ENCODE data around the gene SINHCAF.
"Not testable (repeated sequence)": the region's sequence is repeated elsewhere in the genome, so short reads cannot be mapped to it uniquely, and the experiment has no call there.

DNA sequence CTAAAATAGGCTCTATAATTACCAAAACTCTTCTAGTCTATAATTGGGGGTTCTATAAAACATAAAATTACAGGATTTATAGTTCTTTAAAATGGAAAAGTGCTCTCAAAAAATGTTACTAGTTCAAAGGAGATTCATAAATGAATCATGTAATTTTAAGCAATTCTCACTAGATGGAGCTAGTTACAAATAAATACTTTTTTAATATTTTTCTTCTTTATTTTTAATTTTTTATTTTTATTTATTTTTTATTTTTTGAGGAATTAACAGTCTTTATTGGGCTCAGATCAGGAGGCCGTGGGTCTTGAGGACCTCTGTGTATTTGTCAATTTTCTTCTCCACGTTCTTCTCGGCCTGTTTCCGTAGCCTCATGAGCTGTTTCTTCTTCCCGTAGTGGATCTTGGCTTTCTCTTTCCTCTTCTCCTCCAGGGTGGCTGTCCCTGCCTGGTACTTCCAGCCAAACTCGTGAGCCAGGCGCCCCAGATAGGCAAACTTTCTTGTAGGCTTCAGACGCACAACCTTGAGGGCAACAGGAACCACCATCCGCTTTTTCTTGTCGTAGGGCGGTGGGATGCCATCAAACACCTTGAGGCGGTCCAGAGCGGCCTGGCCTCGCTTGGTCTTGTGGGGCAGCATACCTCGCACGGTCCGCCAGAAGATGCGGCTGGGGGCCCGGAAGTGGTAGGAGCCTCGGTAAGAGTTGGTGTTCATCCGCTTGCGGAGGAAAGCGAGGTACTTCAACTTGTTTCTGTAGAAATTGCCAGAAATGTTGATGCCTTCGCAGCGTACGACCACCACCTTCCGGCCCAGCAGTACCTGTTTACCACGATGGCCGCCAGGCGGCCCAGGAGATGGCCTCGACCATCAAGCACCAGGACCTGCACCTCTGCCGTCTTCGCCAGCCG is 74.0 kb downstream of the SINHCAF start:
- not testable (repeated sequence) for TF ChIP-seq FOSL1 (tag; conservative IDR thresholded peaks at IDR 0.05); EZH2 (IDR thresholded peaks at IDR 0.05; ENCODE audit: borderline replicate concordance, low read depth, low read length); PHF8 (IDR thresholded peaks at IDR 0.05; ENCODE audit: borderline replicate concordance, low read length); HNRNPK (IDR thresholded peaks at IDR 0.05; ENCODE audit: low read depth, low read length, poor library complexity, severe bottlenecking); NRF1 (conservative IDR thresholded peaks at IDR 0.05 in 1 of 2, IDR thresholded peaks at IDR 0.05 in 1 of 2); SMC3 (conservative IDR thresholded peaks at IDR 0.05; ENCODE audit: insufficient read depth, low read depth, low read length); MCM7 (IDR thresholded peaks at IDR 0.05); YY1 (IDR thresholded peaks at IDR 0.05; ENCODE audit: borderline replicate concordance in 1 of 3, control insufficient read depth in 1 of 3, extremely low read depth in 1 of 3, insufficient read depth in 3 of 3, insufficient read length in 1 of 3, insufficient replicate concordance in 2 of 3, low read depth in 1 of 3, low read length in 2 of 3); ZBED1 (IDR thresholded peaks at IDR 0.05); MBD1 (CRISPR knock-in tag; IDR thresholded peaks at IDR 0.05)
- peak; percentile 41 to 63 (median 47); a peak in 5 of 6 replicates for TF ChIP-seq CTCF (IDR thresholded peaks at IDR 0.05 in 2 of 3, conservative IDR thresholded peaks at IDR 0.05 in 1 of 3; ENCODE audit: insufficient read depth in 2 of 3, low read depth in 1 of 3, low read length in 3 of 3)
- TF ChIP-seq, protein P1, sequence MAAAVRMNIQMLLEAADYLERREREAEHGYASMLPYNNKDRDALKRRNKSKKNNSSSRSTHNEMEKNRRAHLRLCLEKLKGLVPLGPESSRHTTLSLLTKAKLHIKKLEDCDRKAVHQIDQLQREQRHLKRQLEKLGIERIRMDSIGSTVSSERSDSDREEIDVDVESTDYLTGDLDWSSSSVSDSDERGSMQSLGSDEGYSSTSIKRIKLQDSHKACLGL (CRISPR knock-in tag; IDR thresholded peaks at IDR 0.05; ENCODE audit: borderline replicate concordance, poor library complexity, severe bottlenecking), result not testable (repeated sequence)
- TF ChIP-seq, protein P2, sequence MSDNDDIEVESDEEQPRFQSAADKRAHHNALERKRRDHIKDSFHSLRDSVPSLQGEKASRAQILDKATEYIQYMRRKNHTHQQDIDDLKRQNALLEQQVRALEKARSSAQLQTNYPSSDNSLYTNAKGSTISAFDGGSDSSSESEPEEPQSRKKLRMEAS (CRISPR knock-in tag; IDR thresholded peaks at IDR 0.05), result not testable (repeated sequence)

Data from K562 (cell line).